Epithelial cell of esophagus (primary cell): ENCODE data around the gene RALGPS1.

Source experiments
- DNase-seq: peaks from one replicate; pipeline ENCODE4 v3.0.0; 2010; ENCODE audit warnings: low read depth
- H3K4me3 ChIP-seq: 2 replicates; pipeline ENCODE4 v1.5.1; 2011; ENCODE audit warnings: mild to moderate bottlenecking, low read length, control low read depth
- CTCF ChIP-seq: IDR thresholded peaks from 2 replicates; pipeline ENCODE4 v1.5.1; 2011; ENCODE audit warnings: low read depth, mild to moderate bottlenecking, low read length, control low read depth, inconsistent platforms; ENCODE audit not compliant: insufficient read depth; ENCODE audit errors: missing control alignments

RALGPS1 gene

GRCh38 chr9:127091526-127091925 lies 176.9 kb downstream of the RALGPS1 start:
- TF ChIP-seq CTCF: no peak
- DNase-seq: no peak
- no peak overlapping the region for H3K4me3 ChIP-seq

- no peak overlapping the region for H3K4me3 ChIP-seq
- no peak for DNase-seq
- TF ChIP-seq CTCF: no peak
Measured at GRCh38 chr9:127092041-127092608, 177.5 kb downstream of the RALGPS1 start.

GRCh38 chr9:127093319-127094020 lies 178.9 kb downstream of the RALGPS1 start:
- no peak for TF ChIP-seq CTCF
- no peak overlapping the region for H3K4me3 ChIP-seq
- DNase-seq: no peak

- no peak for DNase-seq
- TF ChIP-seq CTCF: no peak
- H3K4me3 ChIP-seq: no peak overlapping the region
Measured at GRCh38 chr9:127095411-127095810, 180.8 kb downstream of the RALGPS1 start.

- DNase-seq: no peak
- TF ChIP-seq CTCF: no peak
- H3K4me3 ChIP-seq: no peak overlapping the region
Measured at GRCh38 chr9:127096208-127096607, 181.6 kb downstream of the RALGPS1 start.

- no peak for DNase-seq
- no peak overlapping the region for H3K4me3 ChIP-seq
- no peak for TF ChIP-seq CTCF
Measured at GRCh38 chr9:127097683-127098082, 183.1 kb downstream of the RALGPS1 start.
